Lung (tissue), 16 donors: ENCODE data around the gene LCE3A. TPM values are rescaled to one million over a fixed set of nuclear protein-coding genes. Genes with fewer than 3 reads are reported as not detected.
"Not testable (repeated sequence)": the region's sequence is repeated elsewhere in the genome, so short reads cannot be mapped to it uniquely, and the experiment has no call there.

ENCODE experiments used
- ATAC-seq: fragments of 200-7000 bp; cut with Tn5 transposase; one replicate; pipeline ENCODE4 v1.9.1; 2020; ENCODE audit warnings: moderate number of reproducible peaks; ENCODE audit not compliant: insufficient read depth, low FRiP score
- DNase-seq, 3 donors: peaks; one replicate each; pipeline ENCODE4 v3.0.0-alpha.2; 2013 to 2017
- H3K27ac ChIP-seq, 2 donors: one replicate each; pipeline ENCODE4 v1.5.1; 2013; ENCODE audit warnings: mild to moderate bottlenecking in 2 of 2, moderate library complexity in 2 of 2, control low read depth in 1 of 2, inconsistent platforms in 1 of 2, low read depth in 1 of 2, low read length in 1 of 2
- H3K27me3 ChIP-seq, 3 donors: one replicate each; pipeline ENCODE4 v1.5.1; 2013; ENCODE audit warnings: low read length in 2 of 3; ENCODE audit not compliant: control insufficient read depth in 3 of 3, insufficient read depth in 3 of 3
- H3K36me3 ChIP-seq, 4 donors: one replicate each; pipeline ENCODE4 v1.5.1; 2013; ENCODE audit warnings: low read length in 4 of 4, mild to moderate bottlenecking in 1 of 4, moderate library complexity in 1 of 4; ENCODE audit not compliant: control insufficient read depth in 4 of 4, insufficient read depth in 4 of 4
- H3K4me1 ChIP-seq, 5 donors: one replicate each; pipeline ENCODE4 v1.5.1; 2013; ENCODE audit warnings: low read length in 5 of 5, mild to moderate bottlenecking in 2 of 5, moderate library complexity in 1 of 5; ENCODE audit not compliant: control insufficient read depth in 5 of 5, insufficient read depth in 5 of 5
- H3K4me3 ChIP-seq: one replicate; pipeline ENCODE4 v1.5.1; 2013; ENCODE audit warnings: mild to moderate bottlenecking, control low read depth, moderate library complexity
- H3K9ac ChIP-seq, 2 donors: one replicate each; pipeline ENCODE4 v1.5.1; 2013; ENCODE audit warnings: low read length in 2 of 2, control low read depth in 1 of 2; ENCODE audit not compliant: insufficient read depth in 1 of 2
- H3K9me3 ChIP-seq, 4 donors: one replicate each; pipeline ENCODE4 v1.5.1; 2013; ENCODE audit warnings: low read length in 3 of 4, mild to moderate bottlenecking in 1 of 4, moderate library complexity in 1 of 4; ENCODE audit not compliant: control insufficient read depth in 4 of 4, insufficient read depth in 3 of 4
- CTCF ChIP-seq: IDR thresholded peaks from 2 replicates; pipeline ENCODE4 v1.5.1; 2012; ENCODE audit warnings: mild to moderate bottlenecking; ENCODE audit errors: control extremely low read depth, extremely low read depth
- WGBS, 2 donors: extraction: QIAGEN DNeasy Blood & Tissue Kit; methylation state at CpG; one replicate each; pipeline ENCODE4 v1.1.7; 2013; 5-methylcytosine and 5-hydroxymethylcytosine counted together
- long read RNA-seq, 5 donors: transcript quantifications; one replicate each; lab custom pipeline, GENCODE V29; 2026
- polyA plus RNA-seq, 2 donors: library from polyadenylated mRNA; stranded (reverse); fragments of 200-250 nt; gene quantifications; one replicate each; pipeline ENCODE4 v1.2.1, GENCODE V29; 2013
- total RNA-seq, 2 donors: library from RNA; depleted of rRNA in 1 of 2; stranded (reverse); fragments of >200 nt in 1 of 2; gene quantifications; one replicate each; pipeline ENCODE4 v1.2.1, GENCODE V29; 2014 to 2021
- donor health status: control.
- donor health status: control.
- donor health status: Bipolar disorder and iron deficiency.
- donor health status: healthy.
- donor health status: DM: yes; HTN: yes; CAD: no.

LCE3A gene
- not detected for total RNA-seq
- polyA plus RNA-seq: not detected
- long read RNA-seq, donor 1: 0 reads
- long read RNA-seq, donor 2: 0 reads
- long read RNA-seq, donor 3: 0 reads
- long read RNA-seq, donor 4: 0 reads
- long read RNA-seq, donor 5: 0 reads

- no peak for ATAC-seq
Observed at GRCh38 chr1:152622803-152623202, at the start of gene LCE3A. Gene LCE3A, minus strand, starts transcription at chr1:152623103. Its CDS starts 0 bp downstream, at chr1:152623103.

GRCh38 chr1:152667648-152668047 lies 44.7 kb upstream of the LCE3A start:
- no peak for DNase-seq
- H3K4me1 ChIP-seq: no peaks in the 10 kb centered on the region
- H3K27ac ChIP-seq: no peak overlapping the region
- peaks cover 0 to 4% (median 1%) of the 10 kb centered on the region in 4 donors for H3K9me3 ChIP-seq
- peaks cover 0 to 4% (median 0%) of the 10 kb centered on the region in 3 donors for H3K27me3 ChIP-seq
- 83 to 86% methylated on average over 5 of the region's 5 CpGs for WGBS, 2 donors
- H3K36me3 ChIP-seq: no peaks in the 10 kb centered on the region
- TF ChIP-seq CTCF: no peak
- no peak overlapping the region for H3K9ac ChIP-seq
- H3K4me3 ChIP-seq: no peak overlapping the region
- ATAC-seq: no peak

More at GRCh38 chr1:152622803-152623202, at the start of gene LCE3A:
- TF ChIP-seq CTCF: no peak
- Histone ChIP-seq H3K9ac (no peak within 1 kb of the TSS), H3K4me1 (no peaks in the 10 kb centered on the region), H3K27me3 (no peaks in the 10 kb centered on the region), H3K9me3 (peaks cover 0 to 15% (median 12%) of the 10 kb centered on the region in 4 donors), H3K36me3 (no peaks in the 10 kb centered on the region), H3K27ac (no peak within 1 kb of the TSS), H3K4me3 (no peak within 1 kb of the TSS)
- no peak for DNase-seq
- 33 to 51% methylated on average over 10 of the region's 10 CpGs for WGBS, 2 donors

- not testable (repeated sequence) for H3K4me3 ChIP-seq, H3K9ac ChIP-seq, H3K36me3 ChIP-seq, H3K27ac ChIP-seq, H3K9me3 ChIP-seq, DNase-seq, ATAC-seq, H3K27me3 ChIP-seq, H3K4me1 ChIP-seq
- 90 to 92% methylated on average over 1 of the region's 1 CpG for WGBS, 2 donors
Observed at GRCh38 chr1:152666171-152666570, 43.3 kb upstream of the LCE3A start.

GRCh38 chr1:152663098-152663497 lies 40.2 kb upstream of the LCE3A start, which contains the start of gene LCE2D:
Gene LCE2D, plus strand, starts transcription at chr1:152663380. Its CDS starts 726 bp downstream, at chr1:152664106.
- H3K9me3 ChIP-seq: peaks cover 0 to 4% (median 2%) of the 10 kb centered on the region in 4 donors
- H3K4me1 ChIP-seq: no peaks in the 10 kb centered on the region
- WGBS, 2 donors: 62 to 75% methylated on average over 3 of the region's 3 CpGs
- peaks cover 0 to 4% (median 2%) of the 10 kb centered on the region in 3 donors for H3K27me3 ChIP-seq
- no peak for DNase-seq
- TF ChIP-seq CTCF: no peak
- no peaks in the 10 kb centered on the region for H3K36me3 ChIP-seq
- ATAC-seq: no peak
- no peak within 1 kb of the TSS for H3K4me3 ChIP-seq
- H3K9ac ChIP-seq: no peak within 1 kb of the TSS
- H3K27ac ChIP-seq: no peak within 1 kb of the TSS
